OCI-M1 (cell line): ENCODE data around the gene MED27.

Source experiments
- DNase-seq: peaks from one replicate; lab custom pipeline; 2025; lab: John Stamatoyannopoulos, UW

Gene MED27

GRCh38 chr9:131997779-131998178 lies 81.9 kb downstream of the MED27 start:
- no peak for DNase-seq

- DNase-seq: no peak
Observed at GRCh38 chr9:131997076-131997475, 82.6 kb downstream of the MED27 start.

- no peak for DNase-seq
Observed at GRCh38 chr9:131995382-131995781, 84.3 kb downstream of the MED27 start.

DNA sequence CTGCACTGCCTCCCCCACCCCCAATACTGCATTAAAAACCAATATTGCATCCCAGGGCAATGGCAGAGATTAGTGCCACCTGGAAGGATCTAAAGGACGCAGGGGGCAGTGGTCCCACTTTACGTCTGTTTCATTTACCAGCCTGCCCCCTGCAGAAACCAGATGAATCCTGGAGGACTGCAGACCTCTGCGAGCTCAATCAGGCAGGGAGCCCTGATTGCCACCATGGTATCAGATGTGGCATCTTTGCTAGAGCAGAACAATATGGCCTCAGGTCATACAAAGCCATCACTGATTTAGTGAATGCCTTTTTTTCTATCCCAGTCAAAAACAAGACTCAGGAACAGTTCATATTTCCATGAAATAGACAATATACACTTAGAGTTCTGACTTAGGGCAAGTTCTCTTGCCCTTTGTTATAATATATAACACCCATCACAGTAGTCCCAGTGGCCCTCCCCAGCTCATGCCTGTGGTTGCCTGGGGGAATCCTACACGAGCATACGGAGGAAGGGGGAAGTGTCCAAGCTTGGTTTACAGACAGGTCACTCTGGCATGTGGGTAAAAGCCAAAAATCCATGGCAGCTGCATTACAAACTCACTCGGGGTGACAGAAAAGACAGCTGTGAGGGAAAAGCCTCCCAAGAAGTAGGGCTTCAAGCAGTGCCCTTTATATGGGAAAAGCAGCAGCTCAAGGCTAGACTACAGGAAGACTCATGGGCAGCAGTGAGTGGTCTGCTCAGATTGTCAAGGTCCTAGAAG lies 85.1 kb downstream of the MED27 start:
- DNase-seq: no peak

DNA sequence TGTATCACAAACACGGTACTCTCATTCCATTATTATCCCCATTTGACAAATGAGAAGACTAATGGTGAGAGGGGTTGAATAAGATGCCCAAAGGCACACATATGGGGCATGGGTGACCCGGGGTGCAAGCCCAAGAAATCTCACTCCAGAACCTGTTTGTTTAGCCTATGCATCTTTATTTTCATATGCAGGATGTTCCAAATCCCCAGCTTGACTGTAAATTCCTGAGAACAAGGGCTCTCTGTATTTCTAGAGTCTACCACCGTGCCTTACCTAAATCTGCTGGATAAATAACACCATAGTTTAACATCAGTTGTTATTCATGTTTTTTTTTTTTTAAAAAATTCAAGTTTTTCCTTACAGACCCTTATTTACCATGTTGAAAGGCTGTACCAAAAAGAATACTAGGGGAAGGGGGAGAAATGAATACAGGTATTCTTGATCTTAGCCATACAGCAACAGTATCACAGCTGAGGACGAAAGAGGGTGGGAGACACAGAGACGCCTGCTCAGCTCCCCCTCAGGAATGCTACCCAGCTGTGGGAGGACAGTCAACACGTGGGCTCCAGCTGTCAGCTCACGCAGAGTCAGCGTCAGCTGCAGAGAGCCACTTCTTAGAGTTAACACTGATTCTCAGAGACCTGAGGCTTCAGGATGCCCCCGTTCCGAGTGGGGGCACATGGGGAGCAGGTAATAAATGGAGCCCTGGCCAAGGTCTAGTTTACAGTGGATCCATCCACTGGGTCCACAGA lies 86.6 kb downstream of the MED27 start:
- no peak for DNase-seq

- DNase-seq: no peak
Observed at GRCh38 chr9:131987232-131987631, 92.4 kb downstream of the MED27 start.

GRCh38 chr9:131986576-131986975 lies 93.1 kb downstream of the MED27 start:
- DNase-seq: no peak

- no peak for DNase-seq
Observed at GRCh38 chr9:131986089-131986488, 93.6 kb downstream of the MED27 start.

DNA sequence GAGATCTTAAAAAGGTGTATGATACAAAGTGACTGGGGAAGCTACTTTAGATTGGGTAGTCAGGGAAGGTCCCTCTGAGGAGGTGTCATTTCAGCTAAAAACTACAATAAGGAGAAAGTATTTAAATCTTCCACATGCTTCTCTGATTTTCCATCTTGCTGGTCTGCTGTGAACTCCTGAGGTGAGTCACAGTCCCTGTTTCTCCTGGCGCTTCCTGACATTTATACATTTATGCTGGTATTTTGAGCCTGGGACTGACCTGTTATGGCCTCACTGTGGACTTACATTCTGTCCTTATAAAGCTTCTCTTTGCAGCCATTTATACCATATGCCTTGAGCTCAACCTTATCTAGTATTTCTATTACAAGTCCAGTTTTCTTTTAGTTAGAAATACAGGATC lies 95.1 kb downstream of the MED27 start:
- no peak for DNase-seq

DNA sequence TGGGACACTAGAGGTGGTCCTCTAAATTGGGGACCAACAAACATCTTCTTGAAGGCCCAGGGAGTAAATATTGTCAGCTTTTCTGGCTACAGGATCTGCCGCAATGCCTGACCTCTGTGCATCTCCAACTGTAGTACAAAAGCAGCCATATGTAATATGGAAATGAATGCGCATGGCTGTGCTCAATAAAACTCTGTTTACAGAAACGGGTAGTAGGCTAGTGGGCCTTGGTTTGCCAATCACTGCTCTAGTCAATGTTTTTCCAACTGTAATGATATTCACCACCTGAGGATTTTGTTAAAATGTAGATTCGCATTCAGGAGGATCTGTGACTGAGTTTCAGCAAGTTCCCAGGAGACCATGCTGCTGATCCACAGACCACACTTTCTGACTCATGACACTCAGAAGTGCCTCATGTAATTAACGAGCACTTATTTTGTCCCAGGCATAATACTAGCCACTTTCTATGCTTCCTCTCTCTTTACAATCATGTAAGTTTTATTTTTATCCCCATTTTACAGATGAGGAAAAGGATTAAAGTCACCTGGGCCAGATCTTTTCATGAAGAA lies 96.9 kb downstream of the MED27 start:
- DNase-seq: no peak

DNA sequence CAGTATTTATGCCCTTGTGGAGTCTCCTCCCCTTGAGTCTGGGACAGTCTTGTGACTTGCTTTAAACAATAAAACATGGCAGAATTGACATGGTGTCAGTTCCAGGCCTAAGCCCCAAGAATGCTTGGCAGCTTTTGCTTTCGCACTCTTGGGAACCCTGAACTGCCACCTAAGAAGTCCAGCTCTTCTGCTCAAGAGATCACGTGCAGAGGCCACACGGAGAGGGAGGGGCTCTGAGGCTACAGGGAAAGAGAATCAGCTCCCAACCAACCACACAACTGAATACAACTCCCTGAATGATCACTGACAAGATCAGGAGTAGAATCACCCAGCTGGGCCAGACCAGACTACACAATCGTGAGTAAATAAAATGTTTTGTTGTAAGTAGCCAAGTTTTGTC lies 97.6 kb downstream of the MED27 start:
- no peak for DNase-seq

DNA sequence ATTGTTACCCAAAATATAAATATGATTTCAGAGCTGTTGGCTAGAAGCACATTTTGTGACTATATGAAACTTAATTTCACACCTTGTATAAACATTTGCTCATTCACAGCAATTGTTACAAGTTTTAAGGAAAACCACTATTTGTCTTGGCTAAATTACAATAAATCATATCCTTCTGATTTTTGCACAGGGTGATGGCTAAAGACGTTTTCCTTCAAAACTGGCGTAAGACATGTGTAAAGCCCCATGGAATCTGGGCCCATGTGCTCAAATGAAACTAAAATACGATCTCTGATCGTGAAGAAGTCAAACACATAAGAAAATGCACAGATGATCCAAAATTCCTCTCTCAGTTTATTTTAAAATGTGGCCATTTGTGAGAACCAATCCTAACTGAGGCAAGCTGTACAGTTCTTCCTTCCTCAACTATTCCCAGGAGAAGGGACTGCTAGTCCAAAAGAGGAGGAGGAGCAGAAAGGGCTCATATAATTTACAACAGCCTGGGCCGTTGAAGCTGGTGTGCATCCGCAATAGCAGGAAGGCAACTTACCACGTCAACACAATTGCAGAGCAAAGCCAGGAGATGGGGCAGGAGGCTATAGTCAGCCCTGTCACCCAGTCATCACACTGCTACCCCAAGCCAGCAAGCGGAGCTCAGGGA lies 98.4 kb downstream of the MED27 start:
- DNase-seq: no peak

GRCh38 chr9:131980267-131981016 lies 99.2 kb downstream of the MED27 start:
- DNase-seq: no peak

GRCh38 chr9:131977109-131977838 lies 102.4 kb downstream of the MED27 start:
- peak; percentile 6 for DNase-seq

DNA sequence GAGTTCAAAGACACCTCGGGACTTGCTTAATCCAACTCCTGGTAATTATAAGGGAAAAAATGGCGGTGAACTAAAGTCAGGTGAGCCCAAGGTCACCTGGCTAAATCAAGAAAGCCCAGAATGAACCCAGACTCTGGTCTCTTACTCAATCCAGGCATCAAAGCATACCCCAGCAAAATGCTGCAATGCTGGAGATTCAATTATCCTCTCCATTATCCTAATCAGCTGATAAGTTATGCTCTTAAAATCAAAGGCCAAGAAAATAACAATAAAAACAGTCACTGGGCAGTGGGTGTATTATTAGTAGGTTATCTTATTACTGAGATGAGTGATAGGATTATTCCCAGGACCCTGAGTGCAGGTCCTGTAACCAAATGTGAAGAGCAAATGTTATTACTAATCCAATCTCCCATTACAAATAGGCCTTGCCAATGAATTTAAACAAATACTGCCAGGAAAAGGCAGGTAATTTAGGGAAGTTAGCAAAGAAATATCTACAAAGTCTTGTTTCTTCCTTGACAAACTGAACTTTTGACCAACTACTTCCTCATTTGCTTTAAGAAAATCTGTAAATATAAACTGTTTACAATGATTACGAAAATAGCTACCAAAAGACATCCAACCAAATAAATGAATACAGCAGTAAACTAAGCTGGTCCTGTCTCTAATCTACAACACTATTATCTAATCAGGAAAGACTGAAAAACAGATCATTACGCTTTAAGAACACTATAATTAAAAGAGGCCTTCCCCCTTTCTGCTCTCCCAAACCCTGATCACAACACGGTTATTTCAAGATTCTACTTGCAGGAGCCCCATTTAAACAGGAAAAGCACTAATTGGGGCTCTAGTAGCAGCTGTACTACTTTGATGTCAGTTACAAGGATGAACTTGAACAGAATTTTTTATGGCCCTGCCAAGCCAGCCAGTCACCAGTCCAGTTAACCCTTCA lies 103.2 kb downstream of the MED27 start:
- DNase-seq: peak; percentile 19

DNA sequence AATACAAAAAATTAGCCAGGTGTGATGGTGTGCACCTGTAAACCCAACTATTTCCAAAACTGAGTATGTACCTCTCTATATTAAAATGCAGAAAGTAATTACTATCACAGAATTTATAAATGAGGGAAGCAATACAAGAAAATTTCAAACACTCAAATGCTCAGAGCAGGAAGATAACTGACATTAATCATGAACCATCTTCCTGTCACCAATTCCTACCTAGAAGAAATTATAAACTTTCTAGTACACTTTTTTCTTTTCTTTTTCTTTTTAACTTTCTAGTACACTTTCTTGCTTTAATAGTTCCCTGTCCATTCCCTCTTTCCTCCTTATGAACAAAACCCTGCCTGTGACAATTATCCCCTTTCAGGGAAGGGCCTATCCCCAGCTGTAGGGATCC lies 106.8 kb downstream of the MED27 start:
- no peak for DNase-seq

DNA sequence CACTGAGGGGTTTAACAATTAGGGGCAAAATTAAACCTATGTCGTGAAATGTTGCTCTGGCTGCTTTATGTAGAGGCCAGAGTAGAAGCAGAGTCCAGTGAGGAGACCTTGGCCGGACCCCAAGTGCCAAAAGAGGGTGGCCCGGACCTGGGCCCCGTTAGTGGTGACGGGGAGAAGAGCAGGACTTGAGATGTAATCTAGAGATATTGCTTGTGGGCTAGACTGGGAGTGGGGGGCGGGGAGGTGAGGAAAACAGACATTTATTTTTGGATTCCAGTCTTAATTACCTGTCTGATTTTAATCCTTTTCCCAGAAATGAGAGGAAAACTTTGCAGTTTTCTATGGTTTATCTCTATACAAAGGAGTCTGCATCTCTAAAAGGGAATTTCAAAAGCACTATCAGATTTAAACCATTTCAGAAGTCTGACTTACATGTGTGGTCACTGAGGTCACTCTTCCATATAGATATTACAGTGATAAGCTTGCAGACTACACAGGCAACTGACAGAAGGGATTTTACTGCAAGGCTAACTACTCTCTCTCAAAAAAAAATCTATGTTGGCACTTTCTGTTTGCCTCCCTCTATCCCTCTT lies 108.1 kb downstream of the MED27 start:
- DNase-seq: peak; percentile 16

DNA sequence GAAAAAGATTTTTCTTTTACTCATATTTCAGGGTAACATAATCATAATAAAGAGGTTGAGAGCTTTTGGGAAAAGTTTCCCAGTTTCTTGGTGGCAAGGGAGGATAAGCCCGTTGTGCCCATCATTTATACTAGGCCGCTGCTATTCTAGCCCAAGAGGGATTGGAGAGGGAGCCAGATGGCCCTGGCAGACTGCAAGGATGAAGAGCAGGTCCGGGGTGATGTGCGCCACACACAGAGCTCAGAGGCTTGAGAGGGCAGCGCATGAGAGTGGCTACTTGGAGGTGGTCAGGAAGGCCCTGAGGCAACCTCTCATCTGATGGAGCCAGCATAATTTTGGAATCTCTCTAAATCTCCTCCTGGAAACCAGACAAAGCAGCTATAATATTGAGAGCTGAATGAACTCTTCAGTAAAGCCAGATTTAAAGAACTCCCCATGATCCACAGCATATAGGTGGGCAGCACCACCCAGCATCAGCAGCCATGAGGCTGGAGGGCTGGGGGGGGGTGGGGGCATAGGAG lies 110.1 kb downstream of the MED27 start:
- DNase-seq: no peak

DNA sequence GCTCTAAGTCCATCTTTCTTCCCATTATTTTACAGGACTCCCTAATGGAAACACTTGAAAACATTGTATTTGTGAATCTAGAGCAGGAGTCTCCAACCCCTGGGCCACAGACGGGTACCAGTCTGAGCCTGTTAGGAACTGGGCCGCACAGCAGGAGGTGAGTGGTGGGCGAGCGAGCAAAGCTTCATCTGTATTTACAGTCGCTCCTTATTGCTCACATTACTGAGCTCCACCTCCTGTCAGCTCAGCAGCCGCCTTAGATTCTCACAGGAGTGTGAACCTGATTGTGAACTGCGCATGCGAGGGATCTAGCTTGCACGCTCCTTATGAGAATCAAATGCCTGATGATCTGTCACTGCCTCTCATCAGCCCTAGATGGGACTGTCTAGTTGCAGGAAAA lies 111.0 kb downstream of the MED27 start:
- no peak for DNase-seq
